Activated CD8-positive, alpha-beta memory T cell treated with anti-CD3 and anti-CD28 coated beads, Interleukin-2, amount 10 ng/mL, durations not matched to agents 7 days and 5 days (primary cell): ENCODE results near the gene TCF3. TPM values are rescaled to one million over a fixed set of nuclear protein-coding genes. Genes with fewer than 3 reads are reported as not detected.
A peak's percentile ranks its signal among the peaks of the same experiment; 100 is the strongest.

Source experiments
- ATAC-seq: fragments of 150-1000 bp; cut with Tn5 transposase; one replicate; pipeline ENCODE4 v1.10.0; 2021; ENCODE audit warnings: moderate library complexity
- CTCF ChIA-PET: fragments of 350-600 bp; sonication (Branson Sonifier 250); formaldehyde crosslinking; loops from one replicate; lab custom pipeline; 2021; ENCODE audit warnings: antibody characterized with exemption; lab: Charles Lee
- DNase-seq: peaks from one replicate; pipeline ENCODE4 v3.0.0-alpha.2; 2020
- H3K27ac Mint-ChIP-seq: one replicate; pipeline ENCODE4 v1.8.0; 2021; ENCODE audit warnings: mild to moderate bottlenecking, mixed read lengths
- H3K27me3 Mint-ChIP-seq: one replicate; pipeline ENCODE4 v1.8.0; 2021; ENCODE audit warnings: mixed read lengths
- H3K36me3 Mint-ChIP-seq: one replicate; pipeline ENCODE4 v1.8.0; 2021; ENCODE audit warnings: mild to moderate bottlenecking, mixed read lengths
- H3K4me1 Mint-ChIP-seq: one replicate; pipeline ENCODE4 v1.8.0; 2021; ENCODE audit warnings: mixed read lengths
- H3K4me3 Mint-ChIP-seq: one replicate; pipeline ENCODE4 v1.8.0; 2021; ENCODE audit warnings: mild to moderate bottlenecking, moderate library complexity, mixed read lengths
- H3K9me3 Mint-ChIP-seq: one replicate; pipeline ENCODE4 v1.8.0; 2022; ENCODE audit warnings: low read depth, mixed read lengths
- total RNA-seq, 2 experiments: library from RNA; stranded (reverse); gene quantifications; one replicate each; pipeline ENCODE4 v1.2.3, GENCODE V29; 2021

TCF3 gene
- total RNA-seq, 2 experiments from 2014 or later, result 116 to 124 TPM

GRCh38 chr19:1571358-1571757, 81.1 kb downstream of the TCF3 start:
- Mint-ChIP-seq H3K9me3 (no peaks in the 10 kb centered on the region), H3K36me3 (no peaks in the 10 kb centered on the region), H3K4me1 (peaks cover 4% of the 10 kb centered on the region), H3K4me3 (no peak overlapping the region), H3K27ac (no peak overlapping the region), H3K27me3 (peaks cover 14% of the 10 kb centered on the region)
- ATAC-seq, result no peak
- CTCF ChIA-PET, result no interaction called here
- no peak for DNase-seq

DNA sequence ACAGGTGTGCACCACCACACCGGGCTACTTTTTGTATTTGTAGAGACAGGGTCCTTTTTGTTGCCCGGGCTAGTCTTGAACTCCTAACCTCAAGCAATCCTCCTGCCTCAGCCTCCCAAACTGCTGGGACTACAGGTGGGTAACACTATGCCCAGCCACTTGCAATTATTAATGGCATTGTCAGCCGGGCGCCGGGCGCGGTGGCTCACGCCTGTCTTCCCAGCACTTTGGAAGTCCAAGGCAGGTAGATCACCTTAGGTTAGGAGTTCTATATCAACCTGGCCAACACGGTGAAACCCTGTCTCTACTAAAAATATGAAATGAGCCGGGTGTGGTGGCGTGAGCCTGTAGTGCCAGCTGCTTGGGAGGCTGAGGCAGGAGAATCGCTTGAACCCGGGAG, 81.6 kb downstream of the TCF3 start:
- no peak for ATAC-seq
- H3K36me3 Mint-ChIP-seq, result no peaks in the 10 kb centered on the region
- peaks cover 4% of the 10 kb centered on the region for H3K4me1 Mint-ChIP-seq
- no peak overlapping the region for H3K4me3 Mint-ChIP-seq
- peaks cover 14% of the 10 kb centered on the region for H3K27me3 Mint-ChIP-seq
- CTCF ChIA-PET, result no interaction called here
- no peak for DNase-seq
- no peak overlapping the region for H3K27ac Mint-ChIP-seq
- no peaks in the 10 kb centered on the region for H3K9me3 Mint-ChIP-seq

DNA sequence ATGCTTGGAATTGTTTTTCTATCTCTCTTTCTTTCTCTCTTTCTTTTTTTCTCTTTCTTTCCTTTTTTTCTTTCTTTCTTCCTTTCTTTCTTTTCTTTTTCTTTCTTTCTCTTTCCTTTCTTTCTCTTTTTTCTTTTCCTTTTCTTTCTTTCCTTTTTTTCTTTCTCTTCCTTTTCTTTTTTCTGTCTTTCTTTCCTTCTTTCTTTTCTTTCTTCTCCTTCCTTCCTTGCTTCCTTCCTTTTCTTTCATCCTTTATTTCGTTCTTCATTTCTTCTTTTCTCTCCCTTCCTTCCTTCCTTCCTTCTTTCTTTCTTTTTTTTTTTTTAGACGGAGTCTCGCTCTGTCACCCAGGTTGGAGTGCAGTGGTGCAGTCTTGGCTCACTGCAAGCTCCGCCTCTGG, 82.4 kb downstream of the TCF3 start:
- no peaks in the 10 kb centered on the region for H3K36me3 Mint-ChIP-seq
- no peak for ATAC-seq
- H3K9me3 Mint-ChIP-seq, result no peaks in the 10 kb centered on the region
- peaks cover 4% of the 10 kb centered on the region for H3K4me1 Mint-ChIP-seq
- CTCF ChIA-PET, result no interaction called here
- no peak for DNase-seq
- H3K27me3 Mint-ChIP-seq, result peaks cover 14% of the 10 kb centered on the region
- H3K27ac Mint-ChIP-seq, result no peak overlapping the region
- H3K4me3 Mint-ChIP-seq, result no peak overlapping the region

DNA sequence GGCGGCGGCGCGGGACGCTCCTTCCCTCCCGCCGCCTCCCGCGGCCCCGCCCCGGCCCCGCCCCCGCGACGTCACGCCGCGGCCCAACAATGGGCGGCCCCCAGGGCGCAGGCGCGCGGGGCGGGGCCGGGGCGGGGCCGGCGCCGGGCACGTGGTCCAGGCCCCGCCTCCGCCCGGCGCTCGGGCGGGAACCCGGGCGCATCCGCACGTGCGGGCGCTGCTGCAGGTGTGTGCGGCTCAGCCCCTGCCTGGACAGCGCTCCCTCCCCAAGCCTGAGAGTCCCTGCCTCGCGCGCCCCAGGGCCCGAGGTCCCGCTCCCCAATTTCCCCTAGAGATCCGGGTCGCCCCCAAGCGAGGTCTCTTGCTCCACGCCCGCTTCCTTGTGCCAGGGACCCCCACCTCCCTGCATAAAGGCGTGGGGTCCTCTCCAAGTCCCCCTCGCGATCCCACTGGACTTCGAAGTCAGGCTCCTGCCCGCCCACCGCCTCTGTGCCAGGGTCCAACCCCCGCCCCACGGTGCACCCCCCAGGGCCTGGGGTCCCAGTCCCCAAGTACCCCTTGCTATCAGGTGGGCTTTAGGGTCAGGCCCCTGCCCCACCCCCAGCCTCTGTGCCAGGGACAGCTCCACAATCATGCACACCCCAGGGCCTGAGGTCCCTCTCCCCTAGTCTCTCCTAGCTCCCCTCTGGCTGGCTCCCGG, 83.9 kb downstream of the TCF3 start, which contains the start of gene MEX3D:
MEX3D (minus strand) TSS at position 6 of the 700 bp plus-strand sequence. CDS start 267 bp downstream, outside the sequence.
- Mint-ChIP-seq H3K27ac (no peak within 1 kb of the TSS), H3K4me3 (peak within 1 kb of the TSS; percentile 35), H3K4me1 (peaks cover 4% of the 10 kb centered on the region), H3K36me3 (no peaks in the 10 kb centered on the region), H3K27me3 (peaks cover 14% of the 10 kb centered on the region), H3K9me3 (no peaks in the 10 kb centered on the region)
- ATAC-seq (peak; percentile 89), DNase-seq (peak; percentile 82)
- CTCF ChIA-PET, result interaction anchor here (0.6 to 1.0 kb wide), 2 partner anchors 23 to 587 kb away, joined by 3 read pairs; no protein-coding TSS in a partner anchor

- H3K9me3 Mint-ChIP-seq, result no peaks in the 10 kb centered on the region
- DNase-seq (no peak), ATAC-seq (peak; percentile 56)
- H3K4me1 Mint-ChIP-seq, result peaks cover 3% of the 10 kb centered on the region
- no peaks in the 10 kb centered on the region for H3K36me3 Mint-ChIP-seq
- peaks cover 14% of the 10 kb centered on the region for H3K27me3 Mint-ChIP-seq
- CTCF ChIA-PET, result interaction anchor here (0.6 to 1.0 kb wide), 2 partner anchors 23 to 587 kb away, joined by 3 read pairs; no protein-coding TSS in a partner anchor
- no peak overlapping the region for H3K4me3 Mint-ChIP-seq
- H3K27ac Mint-ChIP-seq, result no peak overlapping the region
Measured at GRCh38 chr19:1567848-1568227, 84.6 kb downstream of the TCF3 start.

GRCh38 chr19:1567116-1567847, 85.1 kb downstream of the TCF3 start:
- CTCF ChIA-PET, result no interaction called here
- Mint-ChIP-seq H3K4me3 (peak overlapping the region; percentile 35), H3K4me1 (peaks cover 3% of the 10 kb centered on the region), H3K36me3 (no peaks in the 10 kb centered on the region), H3K9me3 (no peaks in the 10 kb centered on the region), H3K27ac (no peak overlapping the region), H3K27me3 (peaks cover 14% of the 10 kb centered on the region)
- DNase-seq (no peak), ATAC-seq (no peak)

GRCh38 chr19:1566392-1567115, 85.9 kb downstream of the TCF3 start:
- Mint-ChIP-seq H3K4me1 (peaks cover 3% of the 10 kb centered on the region), H3K27ac (no peak overlapping the region), H3K27me3 (peaks cover 14% of the 10 kb centered on the region), H3K9me3 (no peaks in the 10 kb centered on the region), H3K36me3 (no peaks in the 10 kb centered on the region), H3K4me3 (no peak overlapping the region)
- CTCF ChIA-PET, result no interaction called here
- ATAC-seq (no peak), DNase-seq (no peak)

DNA sequence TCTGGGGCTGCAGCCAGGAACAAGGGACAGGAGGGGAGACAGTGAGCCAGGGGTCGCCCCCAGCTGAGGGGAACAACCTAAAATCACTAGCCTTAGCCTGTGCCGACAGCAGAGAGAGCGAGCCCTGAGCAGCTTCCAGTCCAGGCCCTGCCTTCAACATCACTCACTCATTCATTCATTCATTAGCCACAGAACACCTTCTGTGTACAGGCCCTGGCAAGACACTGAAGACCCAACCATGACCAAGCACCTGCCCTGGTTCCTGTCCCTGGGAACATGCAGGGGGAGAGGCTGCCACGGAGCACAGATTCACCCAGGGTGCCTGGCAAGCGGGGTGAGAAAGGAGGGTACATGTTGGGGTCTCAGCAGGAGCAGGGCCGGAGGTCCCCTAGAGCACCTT, 89.2 kb downstream of the TCF3 start:
- no peak overlapping the region for H3K4me3 Mint-ChIP-seq
- H3K27ac Mint-ChIP-seq, result no peak overlapping the region
- no peak for ATAC-seq
- DNase-seq, result no peak
- no peaks in the 10 kb centered on the region for H3K27me3 Mint-ChIP-seq
- H3K9me3 Mint-ChIP-seq, result no peaks in the 10 kb centered on the region
- H3K4me1 Mint-ChIP-seq, result no peaks in the 10 kb centered on the region
- no peaks in the 10 kb centered on the region for H3K36me3 Mint-ChIP-seq
- CTCF ChIA-PET, result no interaction called here

DNA sequence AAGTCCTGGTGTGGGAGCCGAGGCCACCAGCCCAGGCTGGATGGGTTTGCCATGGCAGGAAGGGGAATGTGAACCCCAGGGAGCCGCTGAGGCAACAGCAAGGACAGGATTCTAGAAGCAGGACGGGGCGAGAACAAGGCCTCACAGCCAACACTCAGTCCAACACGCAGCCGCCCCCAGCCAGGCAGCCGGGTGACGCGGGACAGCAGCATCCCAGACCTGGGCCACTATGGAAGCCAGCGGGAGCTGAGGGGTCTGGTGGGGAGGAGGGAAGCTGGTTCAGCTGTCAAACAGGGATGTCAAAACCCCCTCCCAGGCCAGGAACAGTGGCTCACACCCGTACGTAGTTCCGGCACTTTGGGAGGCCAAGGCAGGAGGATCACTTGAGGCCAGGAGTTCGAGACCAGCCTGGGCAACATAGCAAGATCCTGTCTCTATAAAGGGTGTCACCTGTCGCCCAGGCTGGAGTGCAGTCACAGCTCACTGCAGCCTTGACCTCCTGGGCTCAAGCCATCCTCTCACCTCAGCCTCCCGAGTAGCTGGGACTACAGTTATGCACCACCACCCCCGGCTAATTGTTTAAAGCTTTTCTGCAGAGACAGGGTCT, 91.1 kb downstream of the TCF3 start:
- Mint-ChIP-seq H3K36me3 (no peaks in the 10 kb centered on the region), H3K4me1 (no peaks in the 10 kb centered on the region), H3K4me3 (no peak overlapping the region), H3K27me3 (no peaks in the 10 kb centered on the region), H3K9me3 (no peaks in the 10 kb centered on the region), H3K27ac (no peak overlapping the region)
- DNase-seq (no peak), ATAC-seq (no peak)
- CTCF ChIA-PET, result interaction anchor here (0.8 kb wide), 1 partner anchor 111 kb away, joined by 3 read pairs; no protein-coding TSS in a partner anchor

- CTCF ChIA-PET, result interaction anchor here (1.3 kb wide), 1 partner anchor 14 kb away, joined by 4 read pairs; no protein-coding TSS in a partner anchor
- H3K36me3 Mint-ChIP-seq, result no peaks in the 10 kb centered on the region
- no peaks in the 10 kb centered on the region for H3K4me1 Mint-ChIP-seq
- DNase-seq (no peak), ATAC-seq (no peak)
- H3K9me3 Mint-ChIP-seq, result no peaks in the 10 kb centered on the region
- no peaks in the 10 kb centered on the region for H3K27me3 Mint-ChIP-seq
- H3K4me3 Mint-ChIP-seq, result no peak overlapping the region
- no peak overlapping the region for H3K27ac Mint-ChIP-seq
Measured at GRCh38 chr19:1560286-1560882, 92.0 kb downstream of the TCF3 start.
